ENCODE results near the gene SLC25A18.
"Not testable (repeated sequence)": the region's sequence is repeated elsewhere in the genome, so short reads cannot be mapped to it uniquely, and the experiment has no call there.

Gene SLC25A18

DNA sequence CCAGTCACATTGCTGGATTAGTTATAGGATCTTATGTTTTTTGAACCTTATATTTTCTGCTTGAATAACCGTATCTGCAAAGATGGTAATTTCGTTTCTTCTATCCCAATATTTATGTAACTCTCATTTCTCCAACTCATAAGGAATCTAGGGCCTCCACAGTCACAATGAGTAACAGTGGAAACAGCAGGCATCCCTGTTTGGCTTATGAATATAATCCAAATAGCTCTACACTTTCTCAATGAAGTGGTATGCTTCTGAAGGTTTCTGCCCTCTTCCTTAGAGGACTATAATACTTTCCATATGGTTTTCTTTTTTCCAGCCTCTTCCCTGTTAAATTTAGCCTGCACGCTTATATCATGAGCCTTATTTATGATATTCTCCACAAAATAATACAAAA lies 48.8 kb downstream of the SLC25A18 start:
- no peak for DNase-seq

DNA sequence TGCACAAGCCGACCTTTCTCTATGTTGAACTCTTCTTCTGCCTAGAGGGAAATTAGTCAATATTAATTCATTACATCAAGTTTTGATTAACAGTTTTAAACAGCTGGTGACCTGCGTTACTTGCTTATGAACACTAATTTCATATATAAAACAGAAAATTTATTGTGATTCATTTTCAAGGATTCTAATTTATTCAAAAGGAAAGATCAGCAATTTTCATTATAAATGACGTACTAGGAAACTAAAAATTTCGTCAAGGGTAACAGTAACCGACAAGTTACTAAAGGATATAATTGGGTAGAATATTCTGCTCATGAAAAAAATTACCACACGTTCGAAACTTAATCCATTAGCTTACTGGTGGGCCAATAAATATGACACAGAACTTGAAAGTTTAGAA lies 50.0 kb downstream of the SLC25A18 start:
- no peak for DNase-seq

DNA sequence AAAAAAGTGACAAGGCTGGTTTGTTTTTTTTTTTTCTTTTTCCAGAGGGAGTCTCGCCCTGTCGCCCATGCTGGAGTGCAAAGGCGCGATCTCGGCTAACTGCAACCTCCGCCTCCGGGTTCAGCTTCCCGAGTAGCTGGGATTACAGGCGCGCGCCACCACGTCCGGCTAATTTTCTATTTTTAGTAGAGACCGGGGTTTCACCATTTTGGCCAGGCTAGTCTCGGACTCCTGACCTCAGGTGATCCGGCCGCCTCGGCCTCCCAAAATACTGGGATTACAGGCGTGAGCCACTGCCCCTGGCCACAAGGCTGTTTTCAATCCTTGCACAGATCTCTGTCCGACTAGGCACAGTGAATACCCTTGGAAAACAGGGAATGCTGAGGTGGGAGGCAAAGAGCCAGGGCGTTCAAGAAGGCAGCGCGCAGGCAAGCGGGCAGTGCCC lies 64.7 kb downstream of the SLC25A18 start:
- DNase-seq: no peak

DNA sequence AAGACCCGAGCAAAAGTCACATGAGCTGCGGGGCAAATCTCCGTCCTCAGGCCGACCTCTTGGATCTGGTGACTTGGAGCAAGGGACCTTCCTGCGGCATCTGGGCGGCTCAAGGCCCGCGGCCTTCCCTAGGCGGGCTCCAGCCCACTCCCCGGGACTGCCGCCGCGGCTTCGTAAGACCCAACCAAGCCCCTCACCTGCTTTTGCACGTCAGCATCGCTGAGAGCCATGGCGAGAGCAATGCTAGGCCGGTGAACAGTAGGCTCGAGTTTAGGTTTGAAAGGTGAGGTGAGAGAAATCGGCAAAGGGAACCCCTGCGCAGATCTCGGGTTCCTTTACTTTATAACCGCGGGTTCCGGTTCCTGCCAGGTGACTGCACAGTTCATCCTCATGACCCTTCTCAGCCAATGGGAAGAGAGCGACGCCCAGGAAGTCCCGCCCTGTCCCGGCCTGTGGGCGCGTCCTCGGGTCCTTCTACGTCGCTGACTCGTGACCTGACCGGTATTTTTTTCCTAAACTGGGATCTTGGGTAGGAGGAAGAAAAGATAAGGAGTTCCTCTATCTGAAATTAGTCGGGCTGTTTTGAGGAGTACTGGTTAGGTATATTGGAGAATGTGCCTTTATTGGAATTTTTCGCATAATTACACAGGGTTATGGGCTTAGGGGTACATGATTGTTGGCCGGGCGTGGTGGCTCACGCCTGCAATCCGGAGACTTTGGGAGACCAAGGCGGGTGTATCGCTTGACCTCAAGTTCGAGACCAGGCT lies 65.3 kb downstream of the SLC25A18 start, which contains the start of gene ATP6V1E1:
Gene ATP6V1E1, minus strand, starts transcription at position 344 of the 767 bp plus-strand sequence. Its CDS starts 114 bp downstream, at position 230.
- peak; percentile 77 for DNase-seq

DNA sequence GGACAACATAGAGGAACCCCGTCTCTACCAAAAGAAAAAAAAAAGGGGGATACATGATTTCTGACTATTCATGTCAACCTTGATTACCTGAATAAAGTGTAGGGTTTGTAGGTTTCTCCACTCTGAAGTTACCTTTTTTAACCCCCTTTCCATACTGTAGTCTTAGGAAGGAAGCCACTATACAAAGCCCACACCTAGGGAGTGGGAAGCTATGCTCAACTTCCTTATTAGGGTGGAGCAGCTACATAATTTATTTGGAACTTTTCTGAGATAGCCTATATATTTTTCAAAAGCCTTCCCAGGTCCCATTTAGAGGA lies 65.8 kb downstream of the SLC25A18 start:
- DNase-seq: no peak

DNA sequence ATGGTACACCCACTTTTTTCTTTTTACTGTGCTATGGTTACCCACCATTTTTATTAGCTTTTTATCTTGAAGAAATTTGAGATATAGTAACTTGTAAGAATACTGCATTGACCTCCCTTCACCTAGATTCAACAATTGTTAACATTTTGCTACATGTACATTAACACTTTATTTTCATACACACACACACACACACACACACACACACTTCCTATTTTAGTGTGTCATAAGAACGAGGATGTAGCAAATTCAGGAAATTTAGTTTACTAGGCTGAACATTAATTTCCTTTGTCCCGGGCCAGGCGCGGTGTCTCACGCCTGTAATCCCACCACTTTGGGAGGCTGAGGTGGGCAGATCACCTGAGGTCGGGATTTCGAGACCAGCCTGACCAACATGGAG lies 66.3 kb downstream of the SLC25A18 start:
- DNase-seq: no peak

DNA sequence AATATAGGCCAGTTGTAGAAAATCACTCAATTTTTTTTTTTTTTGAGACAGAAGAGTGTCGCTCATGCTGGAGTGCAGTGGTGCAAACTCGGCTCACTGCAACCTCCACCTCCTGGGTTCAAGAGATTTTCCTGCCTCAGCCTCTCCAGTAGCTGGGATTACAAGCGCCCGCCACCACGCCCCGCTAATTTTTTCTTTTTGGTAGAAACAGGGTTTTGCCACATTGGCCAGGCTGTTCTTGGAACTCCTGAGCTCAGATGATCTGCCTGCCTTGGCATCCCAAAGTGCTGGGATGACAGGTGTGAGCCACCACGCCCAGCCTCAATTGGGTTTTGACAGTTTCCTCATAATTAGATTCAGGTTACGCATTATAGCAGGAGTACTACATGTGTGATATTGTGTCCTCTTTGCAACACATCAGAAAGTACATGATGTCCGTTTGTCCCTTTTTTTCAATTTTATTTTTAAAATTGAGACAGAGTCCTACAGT lies 67.8 kb downstream of the SLC25A18 start:
- no peak for DNase-seq

DNA sequence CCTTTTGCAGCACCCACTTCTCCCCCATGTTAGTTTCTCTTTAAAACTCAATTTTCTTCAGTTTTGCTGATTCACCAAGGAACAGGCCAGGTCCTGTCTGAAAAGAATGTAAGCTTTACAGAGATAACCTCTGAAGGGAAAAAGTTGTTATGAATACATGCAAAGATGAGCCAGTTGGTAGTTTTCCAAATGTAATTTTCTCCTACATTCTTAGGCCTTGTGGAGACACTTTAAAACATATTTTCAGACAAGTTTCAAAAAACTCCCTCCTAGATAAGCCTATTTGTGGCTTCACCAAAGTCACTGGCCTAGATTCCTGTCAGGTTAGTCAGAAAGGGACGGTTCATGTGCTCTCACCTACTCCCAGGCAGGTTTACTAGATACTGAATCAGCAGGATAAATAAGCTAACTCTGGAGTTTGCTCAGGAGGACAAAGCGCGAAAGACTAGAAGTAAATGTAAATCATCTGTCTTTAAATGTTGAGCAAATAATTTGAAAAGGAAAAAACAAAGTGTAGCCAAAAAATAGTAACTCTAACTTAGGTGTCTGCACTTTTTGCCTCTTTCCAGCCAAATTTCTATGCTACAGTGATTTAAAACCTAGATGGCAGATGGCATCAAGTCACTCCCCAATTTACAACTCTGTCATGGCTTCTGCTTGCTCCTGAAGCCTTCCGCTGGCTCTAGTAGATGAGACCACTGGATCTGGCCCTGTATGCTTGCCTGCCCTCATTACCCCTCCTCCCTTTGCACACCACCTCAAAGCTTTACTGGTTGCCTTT lies 70.1 kb downstream of the SLC25A18 start:
- no peak for DNase-seq

DNA sequence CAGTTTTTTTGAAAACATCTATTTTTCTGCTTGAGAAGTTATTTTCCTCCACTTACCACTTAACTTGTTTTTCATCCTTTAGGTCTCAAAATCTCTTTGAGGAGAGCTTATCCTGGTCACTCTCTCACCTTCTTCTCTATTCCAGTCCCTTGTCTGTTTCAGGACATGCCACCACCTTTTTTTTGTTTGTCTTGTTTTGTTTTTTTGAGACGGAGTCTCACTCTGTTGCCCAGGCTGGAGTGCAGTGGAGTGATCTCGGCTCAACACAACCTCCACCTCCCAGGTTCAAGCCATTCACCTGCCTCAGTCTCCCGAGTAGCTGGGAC lies 70.7 kb downstream of the SLC25A18 start:
- DNase-seq: no peak

DNA sequence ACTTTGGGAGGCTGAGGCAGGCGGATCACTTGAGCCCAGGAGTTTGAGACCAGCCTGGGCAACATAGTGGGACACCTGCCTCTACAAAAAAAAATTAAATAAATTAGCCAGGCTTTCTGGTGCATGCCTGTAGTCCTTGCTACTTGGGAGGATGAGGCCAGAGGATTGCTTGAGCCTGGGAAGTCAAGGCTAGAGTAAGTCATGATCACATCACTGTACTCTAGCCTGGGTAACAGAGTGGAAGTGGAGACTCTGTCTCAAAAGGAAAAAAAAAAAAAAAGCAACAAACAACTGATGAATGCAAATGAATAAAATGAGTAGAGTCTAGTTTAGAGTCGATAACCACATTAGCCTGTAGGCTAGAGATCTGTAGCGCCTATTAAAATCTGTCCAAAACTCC lies 71.4 kb downstream of the SLC25A18 start:
- DNase-seq: no peak

DNA sequence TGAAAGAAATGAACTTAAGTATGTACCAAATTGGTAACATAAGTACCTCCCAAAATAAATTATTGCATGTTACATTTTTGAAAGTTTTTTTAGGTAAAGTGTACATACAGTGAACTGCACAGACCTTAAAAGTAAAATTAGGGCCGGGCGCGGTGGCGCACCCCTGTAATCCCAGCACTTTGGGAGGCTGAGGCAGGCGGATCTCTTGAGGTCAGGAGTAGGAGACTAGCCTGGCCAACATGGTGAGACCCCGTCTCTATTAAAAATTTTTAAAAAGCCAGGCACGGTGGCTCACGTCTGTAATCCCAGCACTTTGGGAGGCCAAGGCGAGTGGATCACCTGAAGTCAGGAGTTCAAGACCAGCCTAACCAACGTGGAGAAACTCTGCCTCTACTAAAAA lies 73.6 kb downstream of the SLC25A18 start:
- DNase-seq: not testable (repeated sequence)

DNA sequence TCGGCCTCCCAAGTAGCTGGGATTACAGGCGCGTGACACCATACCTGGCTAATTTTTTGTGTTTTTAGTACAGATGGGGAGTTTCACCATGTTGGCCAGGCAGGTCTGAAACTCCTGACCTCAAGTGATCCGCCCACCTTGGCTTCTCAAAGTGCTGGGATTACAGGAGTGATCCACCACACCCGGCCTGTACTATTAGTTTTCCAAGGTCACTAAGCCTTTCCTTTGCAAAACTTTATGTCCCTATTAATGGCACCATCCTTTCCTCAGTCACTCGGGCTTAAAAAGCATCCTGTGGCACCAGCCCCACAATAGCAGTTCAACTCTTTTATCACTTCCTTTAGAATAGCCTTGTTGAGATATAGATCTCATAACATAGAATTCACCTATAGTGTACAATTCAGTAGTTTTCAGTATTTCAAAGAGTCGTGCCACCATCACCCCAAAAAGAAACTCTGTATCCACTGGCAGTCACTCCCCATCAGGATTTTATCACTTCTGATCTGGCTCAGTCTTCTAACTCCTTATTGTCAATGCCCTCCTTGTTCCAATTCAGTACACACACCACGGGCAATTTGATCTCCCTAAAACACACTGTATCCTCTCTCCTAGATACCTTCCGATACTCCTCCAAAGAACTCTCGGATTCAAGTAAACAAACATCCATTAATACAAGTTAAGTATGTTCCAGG lies 74.3 kb downstream of the SLC25A18 start:
- no peak for DNase-seq

DNA sequence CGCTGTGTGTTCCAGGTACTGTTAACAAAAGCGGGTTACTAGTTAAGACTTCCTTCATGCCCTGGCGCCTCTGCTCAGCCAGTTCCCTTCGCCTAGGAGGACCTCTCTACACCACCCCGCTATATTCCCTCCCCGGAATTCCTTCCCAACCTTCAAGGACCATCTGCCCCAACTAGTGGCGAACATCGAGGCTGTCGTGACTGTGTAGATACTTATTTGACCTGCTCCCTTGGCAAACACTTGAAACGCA lies 74.8 kb downstream of the SLC25A18 start:
- no peak for DNase-seq

DNA sequence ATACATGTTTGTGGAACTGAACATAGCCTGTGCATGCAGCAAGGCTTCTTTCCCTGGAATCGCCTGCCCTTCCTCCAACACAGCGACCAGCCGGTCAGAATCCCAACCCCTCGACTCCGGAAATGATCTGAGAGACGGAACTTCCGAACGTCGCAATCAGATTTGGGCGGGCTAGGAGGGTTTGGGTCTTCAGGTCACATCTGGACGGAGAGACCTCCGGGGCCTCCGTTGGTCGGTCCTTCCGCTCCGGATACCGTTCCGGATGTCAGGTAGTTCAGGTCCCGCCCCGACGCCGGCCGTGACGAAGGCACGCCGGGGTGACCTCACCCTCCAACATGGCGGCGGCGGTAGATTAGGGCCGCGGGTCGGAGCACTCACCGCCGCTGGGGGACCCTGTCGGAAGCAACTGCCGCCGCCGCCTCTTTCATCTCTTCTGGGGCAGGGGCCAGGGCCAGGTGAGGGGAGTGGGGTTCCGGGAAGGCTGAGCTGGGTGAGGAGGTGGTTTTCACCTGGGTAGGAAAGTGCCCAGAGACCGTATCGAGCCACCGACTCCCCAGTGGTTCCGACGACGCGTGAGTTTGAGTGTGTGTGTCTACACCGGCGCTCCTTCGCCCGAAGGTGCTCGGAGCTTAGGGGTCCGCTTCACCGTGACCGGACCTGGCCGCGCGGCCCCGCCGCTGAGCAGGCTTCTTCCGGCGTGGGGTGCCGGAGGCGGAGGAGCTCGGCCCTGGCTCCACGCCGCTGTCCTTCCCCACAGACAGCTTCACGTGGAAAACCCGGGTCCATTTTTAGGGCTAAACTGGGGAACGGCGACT lies 75.3 kb downstream of the SLC25A18 start, which contains the start of gene BCL2L13:
Gene BCL2L13, plus strand, starts transcription at position 326 of the 815 bp plus-strand sequence. CDS start 16,955 bp downstream, outside the sequence.
- DNase-seq: peak; percentile 80

DNA sequence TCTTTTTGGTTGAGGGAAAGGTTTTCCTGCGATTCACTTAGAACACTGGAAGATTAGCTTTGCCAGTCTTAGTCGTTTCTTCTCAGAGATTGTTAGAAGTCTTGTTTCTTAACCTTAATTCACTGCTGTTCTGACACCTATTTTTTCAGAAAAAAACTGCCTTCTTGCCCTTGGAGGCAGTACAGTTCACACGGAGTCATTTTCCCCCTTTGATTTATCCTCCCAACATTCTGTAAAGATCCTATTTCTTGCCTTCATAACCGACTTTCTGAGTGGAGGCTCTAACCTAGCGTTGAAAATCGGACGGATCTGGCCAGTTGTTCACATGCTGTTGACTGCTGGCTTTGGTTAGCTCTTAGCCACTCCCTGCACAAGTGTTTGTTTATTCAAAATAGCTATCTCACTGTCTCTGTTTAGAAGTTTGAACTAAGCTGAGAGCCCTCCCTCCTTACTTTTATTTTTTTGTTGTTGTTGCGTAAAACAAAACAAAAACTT lies 76.0 kb downstream of the SLC25A18 start:
- no peak for DNase-seq
